HepG2 (cell line): Measurements from ENCODE around the gene TCEA3. TPM values are rescaled to one million over a fixed set of nuclear protein-coding genes. Genes with fewer than 3 reads are reported as not detected.

Source experiments
- AFF4 ChIP-seq: sonication (generic); formaldehyde crosslinking; IDR thresholded peaks from 2 replicates; pipeline ENCODE4 v1.4.0; 2020; ENCODE audit warnings: missing genetic modification reagents
- KLF13 ChIP-seq: sonication (generic); formaldehyde crosslinking; IDR thresholded peaks from 2 replicates; pipeline ENCODE4 v1.4.0; 2020; ENCODE audit warnings: mild to moderate bottlenecking, missing genetic modification reagents
- SAFB2 ChIP-seq: sonication (generic); formaldehyde crosslinking; IDR thresholded peaks from 2 replicates; pipeline ENCODE4 v1.5.1; 2020; ENCODE audit warnings: missing genetic modification reagents, low read depth, mild to moderate bottlenecking, borderline replicate concordance
- SIN3A ChIP-seq: IDR thresholded peaks from 2 replicates; pipeline ENCODE4 v1.6.1; 2011; ENCODE audit warnings: low read depth, mild to moderate bottlenecking, control low read depth, low read length, borderline replicate concordance
- SMC3 ChIP-seq: IDR thresholded peaks from 2 replicates; pipeline ENCODE4 v1.6.1; 2011; ENCODE audit warnings: low read length, improper control_type of control experiment
- SNAPC5 ChIP-seq: sonication (generic); formaldehyde crosslinking; IDR thresholded peaks from 2 replicates; pipeline ENCODE4 v1.8.1; 2023; ENCODE audit warnings: mild to moderate bottlenecking, missing genetic modification reagents, borderline replicate concordance
- SP2 ChIP-seq: sonication (generic); formaldehyde crosslinking; IDR thresholded peaks from 2 replicates; pipeline ENCODE4 v1.5.1; 2020; ENCODE audit warnings: mild to moderate bottlenecking, missing genetic modification reagents
- ZBTB8A ChIP-seq: sonication (generic); formaldehyde crosslinking; IDR thresholded peaks from 2 replicates; pipeline ENCODE4 v1.4.0; 2020; ENCODE audit warnings: mild to moderate bottlenecking, low read depth, missing genetic modification reagents, borderline replicate concordance
- ZFP62 ChIP-seq: sonication (generic); formaldehyde crosslinking; IDR thresholded peaks from 2 replicates; pipeline ENCODE4 v1.4.0; 2020; ENCODE audit warnings: missing genetic modification reagents
- ZIK1 ChIP-seq: sonication (generic); formaldehyde crosslinking; IDR thresholded peaks from 2 replicates; pipeline ENCODE4 v1.5.0; 2020; ENCODE audit warnings: mild to moderate bottlenecking, low read depth, missing genetic modification reagents, borderline replicate concordance
- ZNF3 ChIP-seq: IDR thresholded peaks from 2 replicates; pipeline ENCODE4 v1.7.0; 2017; ENCODE audit warnings: inconsistent platforms
- ZNF318 ChIP-seq: sonication (generic); formaldehyde crosslinking; IDR thresholded peaks from 2 replicates; pipeline ENCODE4 v1.4.0; 2020; ENCODE audit warnings: mild to moderate bottlenecking, missing genetic modification reagents
- ZNF44 ChIP-seq: sonication (generic); formaldehyde crosslinking; IDR thresholded peaks from 2 replicates; pipeline ENCODE4 v1.5.1; 2020; ENCODE audit warnings: mild to moderate bottlenecking, missing genetic modification reagents
- ZNF691 ChIP-seq: sonication (generic); formaldehyde crosslinking; IDR thresholded peaks from 2 replicates; pipeline ENCODE4 v1.4.0; 2020; ENCODE audit warnings: missing genetic modification reagents, low read depth, mild to moderate bottlenecking, borderline replicate concordance
- ZNF816 ChIP-seq: sonication (generic); formaldehyde crosslinking; IDR thresholded peaks from 2 replicates; pipeline ENCODE4 v1.8.0; 2022; ENCODE audit warnings: missing genetic modification reagents, mild to moderate bottlenecking, borderline replicate concordance
- polyA plus RNA-seq, 8 experiments: library from polyadenylated mRNA; depleted of rRNA in 3 of 8; stranded (reverse) in 7 of 8; unstranded in 1 of 8; fragments of >200 nt; fragmentation: Illumina TruSeq in 4 of 8; extraction: Trizol in 4 of 8; gene quantifications; 2 replicates each; pipeline versions ENCODE4 v1.2.1 to v1.2.3, GENCODE V29; 2011 to 2016; ENCODE audit warnings: low read depth in 4 of 8, missing spikeins in 1 of 8, mixed read lengths in 1 of 8; ENCODE audit not compliant: insufficient read depth in 1 of 8
- total RNA-seq, 5 experiments: library from RNA; depleted of rRNA; stranded (reverse); fragments of >200 nt; fragmentation: Illumina TruSeq; extraction: Trizol; gene quantifications; 2 replicates each; pipeline ENCODE4 v1.2.3, GENCODE V29; 2016; ENCODE audit warnings: low read depth in 1 of 5

The TCEA3 gene
- total and polyA plus RNA-seq, 2 of the 13 experiments (the other 11 are each of a cell fraction or from before 2014, with no cell fraction given) = 55.5 to 84.6 TPM

- peak; percentile 25; the same call in 1 of the 2 replicates for TF ChIP-seq SNAPC5 (CRISPR knock-in tag)
- no peak for TF ChIP-seq ZNF318 (CRISPR knock-in tag)
- TF ChIP-seq ZBTB8A (CRISPR knock-in tag) = no peak
- no peak for TF ChIP-seq ZNF691 (CRISPR knock-in tag)
- TF ChIP-seq ZFP62 (CRISPR knock-in tag) = no peak
- no peak; the same call in 1 of the 2 replicates for TF ChIP-seq SP2 (CRISPR knock-in tag)
- TF ChIP-seq ZNF44 (CRISPR knock-in tag) = peak; percentile 77; the same call in 1 of the 2 replicates
- no peak for TF ChIP-seq SMC3
- 0 out of 2 replicates have a peak, but pooled peaks have one; percentile 11 for TF ChIP-seq ZNF816 (CRISPR knock-in tag)
- TF ChIP-seq AFF4 (CRISPR knock-in tag) = no peak
- no peak for TF ChIP-seq ZNF3 (CRISPR knock-in tag)
- no peak for TF ChIP-seq KLF13
- TF ChIP-seq SAFB2 = no peak
- TF ChIP-seq ZIK1 (CRISPR knock-in tag) = no peak
- peak; percentile 38; the same call in 1 of the 2 replicates for TF ChIP-seq SIN3A
These were observed 894 bp downstream of the TCEA3 start (continued) for GRCh38 chr1:23423415-23424292.
